Stimulated activated CD8-positive, alpha-beta memory T cell treated with anti-CD3 and anti-CD28 coated beads, Interleukin-7, amount 100 ng/mL, for 4 hours (primary cell): ENCODE results near the gene BTBD8.

Experiments
- DNase-seq, 2 donors: peaks; one replicate each; pipeline ENCODE4 v3.0.0-alpha.2; 2020; ENCODE audit warnings: low read depth in 2 of 2

Gene BTBD8

DNA sequence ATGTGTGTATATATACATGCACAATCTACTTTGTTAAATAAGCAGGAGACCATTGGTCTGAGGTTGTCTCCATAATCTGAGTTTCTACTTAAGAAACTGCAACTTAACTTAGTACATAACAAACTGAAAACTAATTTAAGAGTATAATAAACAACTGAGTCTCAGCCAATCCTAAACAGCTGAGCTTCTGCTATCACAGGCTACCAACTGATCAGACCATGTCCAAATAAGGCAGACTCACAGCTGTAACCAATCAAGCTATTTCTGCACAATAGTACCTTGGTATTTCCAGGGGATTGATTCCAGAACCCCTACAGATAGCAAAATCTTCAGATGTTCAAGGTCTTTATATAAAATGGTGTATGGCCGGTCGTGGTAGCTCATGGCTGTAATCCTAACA is 111.6 kb downstream of the BTBD8 start:
- no peak for DNase-seq

DNA sequence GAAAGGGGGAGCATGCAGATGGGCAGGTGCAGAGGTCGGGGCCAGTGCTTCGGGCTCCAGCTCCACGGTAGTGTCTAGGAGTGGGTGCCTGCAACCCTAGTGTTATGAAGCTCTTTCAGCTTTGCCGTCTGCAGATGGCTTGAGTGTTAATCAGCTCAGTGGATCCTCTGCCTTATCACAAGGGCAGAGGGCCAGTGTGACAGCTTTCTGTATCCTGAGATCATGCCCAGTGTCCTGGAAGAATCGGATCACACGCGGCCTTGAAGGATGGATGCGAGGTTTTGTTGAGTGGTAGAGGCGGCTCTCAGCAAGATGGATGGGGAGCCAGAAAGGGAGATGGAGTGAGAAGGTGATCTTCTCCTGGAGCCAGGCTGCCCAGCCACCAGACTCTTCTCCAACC is 112.1 kb downstream of the BTBD8 start:
- no peak for DNase-seq

DNA sequence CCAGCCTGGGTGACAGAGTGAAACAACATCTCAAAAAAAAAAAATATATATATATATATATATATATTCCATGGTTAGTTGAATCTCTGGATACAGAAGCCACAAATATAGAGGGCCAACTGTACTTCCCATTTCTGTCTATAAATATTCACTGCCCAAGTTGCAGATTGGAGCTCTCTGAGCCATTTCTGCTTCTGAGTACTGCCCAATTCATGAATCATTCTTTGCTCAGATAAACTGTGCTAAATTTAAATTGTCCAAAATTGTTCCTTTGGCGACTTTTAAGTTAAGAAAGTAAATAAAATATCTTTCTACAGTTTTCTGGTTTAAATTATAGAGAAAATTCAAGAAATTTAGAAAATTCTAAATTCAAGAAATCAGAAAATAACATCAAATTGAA is 114.4 kb downstream of the BTBD8 start:
- DNase-seq: no peak

DNA sequence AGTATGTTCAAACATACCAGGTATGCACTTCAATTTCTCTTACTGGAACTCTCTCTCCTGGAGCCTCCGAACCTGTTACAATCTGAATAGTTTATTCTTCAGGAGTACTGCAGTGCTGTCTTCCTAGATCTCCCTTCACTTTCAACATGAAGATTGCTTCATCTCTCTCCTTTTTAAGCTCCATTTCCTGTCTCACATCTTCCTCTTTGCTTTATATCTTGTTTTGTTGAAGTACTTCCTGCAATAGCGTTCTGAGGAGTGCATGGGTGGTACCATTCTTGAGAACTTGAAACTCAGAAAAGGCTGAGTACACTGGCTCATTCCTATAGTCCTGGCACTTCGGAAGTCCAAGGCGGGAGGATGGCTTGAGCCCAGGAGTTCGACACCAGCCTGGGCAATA is 121.8 kb downstream of the BTBD8 start:
- DNase-seq: no peak

DNA sequence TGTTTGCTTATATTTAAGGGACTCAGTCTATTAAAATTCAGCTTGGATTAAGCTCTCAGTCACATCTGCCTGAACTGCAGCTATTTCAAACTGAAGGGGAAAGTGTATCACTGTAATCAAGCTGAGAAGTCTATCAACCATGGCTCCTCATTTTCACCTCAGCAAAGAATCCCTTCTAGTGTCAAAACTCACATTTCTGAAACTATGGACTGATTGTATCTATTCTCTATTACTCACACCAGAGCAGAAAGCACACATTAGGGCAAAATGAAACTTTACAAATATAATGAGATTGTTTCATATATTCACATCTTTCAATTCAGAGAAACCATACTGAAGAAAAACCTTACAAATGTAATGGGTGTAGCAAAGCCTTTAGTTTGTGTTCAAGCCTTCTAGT is 123.0 kb downstream of the BTBD8 start:
- DNase-seq: no peak

DNA sequence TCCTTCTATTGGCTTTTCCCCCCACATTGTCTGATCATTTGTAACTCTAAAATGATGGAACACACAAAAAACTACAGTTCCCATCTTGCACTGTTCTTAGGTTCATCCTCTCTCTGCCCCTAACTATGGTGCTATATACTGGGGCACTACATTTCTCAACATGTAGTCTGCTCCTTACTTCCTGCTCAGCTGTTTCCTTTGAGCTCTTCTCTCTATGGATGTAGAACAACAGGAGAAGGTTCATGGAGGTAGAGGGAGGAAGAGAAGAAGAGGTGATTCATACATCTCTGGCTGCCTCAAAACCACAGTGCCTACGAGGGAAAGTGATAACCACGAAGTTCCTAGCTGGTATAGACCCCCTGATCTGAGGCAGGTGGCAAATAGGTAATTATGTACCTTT is 130.6 kb downstream of the BTBD8 start:
- DNase-seq: no peak

DNA sequence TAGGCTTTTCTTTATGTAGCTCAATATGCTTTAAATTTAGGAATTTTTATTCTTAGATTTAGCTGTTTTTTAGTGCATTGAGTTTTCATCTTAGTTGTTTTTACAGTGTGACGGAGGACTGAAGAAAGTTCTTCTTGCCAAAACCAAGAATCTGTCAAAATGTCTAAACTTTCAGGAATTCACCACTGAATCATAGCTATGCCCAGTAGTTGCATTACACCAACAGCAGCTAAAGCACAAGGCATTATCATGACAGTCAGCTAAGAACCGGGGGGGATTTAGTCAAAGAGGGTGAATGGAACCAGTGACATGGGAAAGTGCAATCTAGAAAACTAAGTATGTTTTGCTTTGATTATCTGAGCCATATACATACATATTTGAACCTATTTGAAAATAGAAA is 131.0 kb downstream of the BTBD8 start:
- DNase-seq: no peak

DNA sequence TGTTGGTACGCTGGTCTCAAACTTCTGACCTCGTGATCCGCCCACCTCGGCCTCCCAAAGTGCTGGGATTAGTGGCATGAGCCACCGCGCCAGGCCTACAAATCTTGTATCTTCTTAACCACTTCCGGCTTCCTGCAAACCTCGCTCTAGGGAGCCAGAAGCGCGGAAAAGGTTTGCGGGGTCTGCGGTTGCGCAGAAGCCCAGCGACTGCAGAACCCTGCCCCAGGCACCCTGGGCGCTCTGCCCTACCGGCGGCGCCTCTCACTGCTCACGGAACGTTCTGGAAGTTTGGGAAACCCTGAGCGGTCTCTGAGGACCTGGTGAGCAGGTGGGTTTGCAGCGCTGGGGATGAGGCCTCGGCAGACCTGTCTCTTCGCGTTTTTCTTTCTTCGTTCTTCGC is 137.6 kb downstream of the BTBD8 start, which contains the start of gene C1orf146:
Gene C1orf146 (plus strand): TSS at position 195 of the 400 bp plus-strand sequence. CDS start 13,506 bp downstream, outside the sequence.
- no peak for DNase-seq

DNA sequence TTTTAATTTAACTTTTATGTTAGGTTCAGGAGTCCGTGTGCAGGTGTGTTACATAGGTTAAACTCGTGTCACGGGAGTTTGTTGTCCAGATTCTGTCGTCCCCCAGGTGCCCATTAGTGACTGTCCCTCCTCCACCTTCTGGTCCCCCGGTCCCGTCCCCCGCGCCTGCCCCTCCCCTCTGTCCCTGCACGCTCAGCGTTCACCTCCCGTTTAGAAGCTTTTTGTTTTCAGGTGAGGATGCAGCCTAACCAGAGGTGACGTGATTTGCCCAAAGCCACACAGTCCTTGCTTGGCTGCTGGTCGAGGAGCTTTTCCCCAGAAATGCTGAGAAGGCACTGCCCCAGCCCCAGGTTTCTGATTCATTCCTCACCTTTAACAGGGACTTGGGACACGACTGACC is 138.4 kb downstream of the BTBD8 start:
- DNase-seq: no peak

DNA sequence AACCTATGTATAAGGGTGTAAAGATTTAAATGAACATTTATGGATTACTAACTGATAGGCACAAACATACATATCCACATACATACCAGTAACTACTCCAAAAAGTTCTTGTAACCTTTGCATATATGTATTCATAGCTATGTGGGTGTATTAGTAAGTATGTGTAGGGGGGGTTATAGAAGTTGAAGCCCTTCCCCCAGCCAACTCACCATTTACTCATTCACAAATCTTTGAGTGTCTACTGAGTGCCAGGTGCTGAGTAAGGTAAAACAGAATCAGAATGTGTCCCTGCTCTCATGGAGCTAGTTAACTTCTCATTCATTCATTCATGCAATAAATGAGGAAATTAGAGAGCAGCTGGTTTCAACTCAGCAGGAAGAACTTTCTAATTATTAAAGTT is 138.9 kb downstream of the BTBD8 start:
- no peak for DNase-seq

DNA sequence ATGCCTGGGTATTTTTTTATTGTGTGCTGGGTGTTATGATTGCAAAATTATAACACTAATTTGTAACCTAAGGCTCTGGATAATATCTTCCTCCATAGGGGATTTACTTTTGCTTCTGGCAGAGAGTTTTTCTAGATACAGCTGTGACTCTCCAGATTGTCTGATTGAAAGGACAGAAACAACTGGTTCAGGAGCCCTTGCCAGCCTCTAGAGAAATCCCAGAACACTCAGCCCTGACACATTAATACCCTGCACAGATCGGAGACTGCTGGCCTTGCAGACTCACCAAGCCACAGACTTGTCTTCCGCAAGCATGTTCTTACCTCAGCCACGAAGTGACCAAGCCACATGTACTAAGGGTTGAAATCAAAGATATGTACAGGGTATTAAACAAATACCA is 148.3 kb downstream of the BTBD8 start:
- DNase-seq: no peak

DNA sequence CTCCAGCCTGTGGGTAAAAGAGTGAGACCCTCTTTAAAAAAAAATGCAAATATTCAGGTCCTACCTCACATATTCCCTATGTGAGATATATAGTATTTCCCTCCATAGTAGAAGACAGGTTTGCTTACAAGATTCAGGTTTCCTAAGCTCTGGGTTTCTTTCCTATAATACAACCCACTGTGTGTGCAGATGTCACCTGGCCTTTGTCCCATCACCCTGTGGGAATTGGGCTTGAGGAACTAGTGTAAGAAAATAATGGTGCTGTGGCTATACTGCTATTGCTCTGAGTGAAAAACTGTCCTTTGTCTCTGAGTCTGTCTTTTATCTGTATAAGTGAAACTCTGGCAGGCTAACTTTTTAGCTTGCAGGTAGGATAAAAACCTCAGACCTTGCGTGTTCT is 150.6 kb downstream of the BTBD8 start:
- DNase-seq: no peak
